ENCODE measurements around the gene TSPYL1. TPM values are rescaled to one million over a fixed set of nuclear protein-coding genes. Genes with fewer than 3 reads are reported as not detected.
A peak's percentile ranks its signal among the peaks of the same experiment; 100 is the strongest.

TSPYL1 gene
- total and polyA plus RNA-seq, 10 of the 15 experiments (the other 5 are each of a cell fraction or from before 2014, with no cell fraction given) = 22.9 to 44.1 (median 27.0) TPM

DNA sequence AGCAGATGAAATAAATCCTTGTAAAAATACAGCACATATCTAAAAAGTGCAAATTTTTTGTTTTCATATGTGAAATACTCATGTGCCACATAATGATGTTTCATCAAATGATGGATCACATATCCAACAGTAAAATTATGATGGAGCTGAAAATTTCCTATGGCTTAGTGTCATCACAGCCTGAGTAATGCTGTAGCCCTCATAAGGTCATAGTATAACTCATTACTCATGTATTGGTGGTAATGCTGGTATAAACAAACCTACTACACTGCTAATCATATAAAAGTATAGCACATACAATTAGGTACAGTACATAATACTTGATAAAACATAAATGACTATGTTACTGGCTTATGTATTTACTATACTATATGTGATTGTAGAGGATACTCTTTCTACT is 12.9 kb downstream of the TSPYL1 start:
- Histone ChIP-seq H3K27me3 (replicated peaks in 1 of 2; ENCODE audit: control insufficient read depth in 2 of 2, insufficient read depth in 2 of 2, low read length in 1 of 2) (no peaks in the 10 kb centered on the region), H4K20me1 (ENCODE audit: control insufficient read depth, insufficient read depth) (no peaks in the 10 kb centered on the region), H3K27ac (ENCODE audit: control insufficient read depth, insufficient read depth) (no peak overlapping the region), H2AFZ (ENCODE audit: control insufficient read depth, low read depth, low read length) (no peak overlapping the region), H3K4me2 (ENCODE audit: control insufficient read depth, insufficient read depth) (no peak overlapping the region), H3K4me3 (no peak overlapping the region), H3K4me1 (ENCODE audit: control insufficient read depth, insufficient read depth, low read length) (no peaks in the 10 kb centered on the region), H3K36me3 (ENCODE audit: control insufficient read depth in 2 of 2, insufficient read depth in 2 of 2, low read length in 1 of 2) (peaks cover 1 to 2% of the 10 kb centered on the region in 2 experiments; a peak in 3 of 4 replicates), H3K9ac (ENCODE audit: control insufficient read depth, insufficient read depth, low read length) (no peak overlapping the region), H3K79me2 (ENCODE audit: control insufficient read depth, insufficient read depth, low read length) (no peaks in the 10 kb centered on the region), H3K9me3 (replicated peaks; ENCODE audit: control insufficient read depth, insufficient read depth, low read length) (peaks cover 2% of the 10 kb centered on the region; the same call in 2 of the 3 replicates)
- BruUV-seq (replicated peaks) = no TSS peak
- ChIA-PET SMC1A (ENCODE audit: uncharacterized antibody, unreplicated experiment) (interaction anchor here (0.9 to 3.4 kb wide), 6 partner anchors 13 to 294 kb away, joined by 3 to 23 read pairs (median 4); partner anchors contain the start of gene TSPYL1), RAD21 (ENCODE audit: unreplicated experiment) (interaction anchor here (0.9 to 3.9 kb wide), 6 partner anchors 12 to 296 kb away, joined by 3 to 17 read pairs (median 8); partner anchors contain the start of genes TSPYL1 and TSPYL4), CTCF (interaction anchor here (0.8 to 5.5 kb wide), 18 partner anchors 9 to 381 kb away, joined by 3 to 76 read pairs (median 7); partner anchors contain the start of genes CALHM4, RWDD1, TSPYL1 and TSPYL4), POLR2A (interaction anchor here (0.6 to 2.9 kb wide), 3 partner anchors 14 to 414 kb away, joined by 4 to 12 read pairs (median 9); partner anchors contain the start of gene TSPYL4)
- FAIRE-seq (peak; percentile 7), ATAC-seq (no peak), DNase-seq (ENCODE audit: low read depth, low spot score) (no peak)
- in situ Hi-C loops (cut with MboI) = no loop called here
- TF ChIP-seq NR2C1 (IDR thresholded peaks at IDR 0.05) (no peak), ZNF274 (IDR thresholded peaks at IDR 0.05; ENCODE audit: insufficient read depth, insufficient read length) (no peak), RCOR1 (conservative IDR thresholded peaks at IDR 0.05; ENCODE audit: low read depth, low read length) (no peak), HCFC1 (IDR thresholded peaks at IDR 0.05; ENCODE audit: low read length) (no peak), POLR2AphosphoS5 (IDR thresholded peaks at IDR 0.05; ENCODE audit: low read length) (no peak), TAF1 (IDR thresholded peaks at IDR 0.05; ENCODE audit: borderline replicate concordance, low read depth, low read length) (no peak), PAX5 (IDR thresholded peaks at IDR 0.05; ENCODE audit: borderline replicate concordance, low read depth, low read length) (no peak), EED (IDR thresholded peaks at IDR 0.05; ENCODE audit: low read depth) (no peak)
- TF ChIP-seq, protein P1, sequence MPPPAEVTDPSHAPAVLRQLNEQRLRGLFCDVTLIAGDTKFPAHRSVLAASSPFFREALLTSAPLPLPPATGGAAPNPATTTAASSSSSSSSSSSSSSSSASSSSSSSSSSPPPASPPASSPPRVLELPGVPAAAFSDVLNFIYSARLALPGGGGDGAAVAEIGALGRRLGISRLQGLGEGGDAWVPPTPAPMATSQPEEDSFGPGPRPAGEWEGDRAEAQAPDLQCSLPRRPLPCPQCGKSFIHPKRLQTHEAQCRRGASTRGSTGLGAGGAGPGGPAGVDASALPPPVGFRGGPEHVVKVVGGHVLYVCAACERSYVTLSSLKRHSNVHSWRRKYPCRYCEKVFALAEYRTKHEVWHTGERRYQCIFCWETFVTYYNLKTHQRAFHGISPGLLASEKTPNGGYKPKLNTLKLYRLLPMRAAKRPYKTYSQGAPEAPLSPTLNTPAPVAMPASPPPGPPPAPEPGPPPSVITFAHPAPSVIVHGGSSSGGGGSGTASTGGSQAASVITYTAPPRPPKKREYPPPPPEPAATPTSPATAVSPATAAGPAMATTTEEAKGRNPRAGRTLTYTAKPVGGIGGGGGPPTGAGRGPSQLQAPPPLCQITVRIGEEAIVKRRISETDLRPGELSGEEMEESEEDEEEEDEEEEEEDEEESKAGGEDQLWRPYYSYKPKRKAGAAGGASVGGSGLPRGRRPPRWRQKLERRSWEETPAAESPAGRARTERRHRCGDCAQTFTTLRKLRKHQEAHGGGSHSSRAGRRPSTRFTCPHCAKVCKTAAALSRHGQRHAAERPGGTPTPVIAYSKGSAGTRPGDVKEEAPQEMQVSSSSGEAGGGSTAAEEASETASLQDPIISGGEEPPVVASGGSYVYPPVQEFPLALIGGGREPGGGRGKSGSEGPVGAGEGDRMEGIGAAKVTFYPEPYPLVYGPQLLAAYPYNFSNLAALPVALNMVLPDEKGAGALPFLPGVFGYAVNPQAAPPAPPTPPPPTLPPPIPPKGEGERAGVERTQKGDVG (CRISPR knock-in tag; IDR thresholded peaks at IDR 0.05) = no peak
- intact Hi-C loops (cut with micrococcal nuclease; ENCODE audit: unreplicated experiment) = no loop called here
